PFSK-1 (cell line): ENCODE results near the gene NFIB.

ENCODE experiments used
- SIN3A ChIP-seq: IDR thresholded peaks from 2 replicates; pipeline ENCODE4 v1.6.1; 2012; ENCODE audit warnings: mild to moderate bottlenecking, low read length, moderate library complexity, borderline replicate concordance; ENCODE audit not compliant: insufficient read depth
- TF ChIP-seq, protein P1 (sequence below), 2 experiments: IDR thresholded peaks; 2 replicates each; pipeline versions ENCODE4 v1.6.1 to v1.8.0; 2011 to 2012; ENCODE audit warnings: low read depth in 2 of 2, low read length in 2 of 2, control low read depth in 1 of 2, inconsistent platforms in 1 of 2, mild to moderate bottlenecking in 1 of 2, moderate library complexity in 1 of 2; ENCODE audit not compliant: insufficient read depth in 1 of 2

DNA sequence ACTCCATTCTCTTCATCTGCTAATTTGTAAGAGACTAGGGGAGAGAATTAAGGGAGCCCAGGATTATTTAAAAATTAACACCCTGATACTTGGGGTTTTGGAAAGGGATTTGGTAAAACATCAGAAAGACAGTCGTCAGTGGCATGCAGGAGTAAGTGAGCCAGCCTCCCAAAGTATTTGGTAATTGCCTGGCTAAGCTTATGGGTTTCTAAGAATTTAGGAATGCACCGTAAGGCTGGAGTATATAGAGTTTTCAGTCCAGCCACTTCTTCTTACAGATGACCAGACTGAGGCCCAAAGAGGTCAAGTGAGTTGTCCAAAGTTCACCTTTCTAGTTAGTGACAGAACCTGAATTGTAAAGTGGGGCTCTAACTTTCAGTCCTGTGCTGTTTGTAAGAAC lies 25.8 kb upstream of the NFIB start:
- TF ChIP-seq SIN3A: no peak
- TF ChIP-seq, protein P1, sequence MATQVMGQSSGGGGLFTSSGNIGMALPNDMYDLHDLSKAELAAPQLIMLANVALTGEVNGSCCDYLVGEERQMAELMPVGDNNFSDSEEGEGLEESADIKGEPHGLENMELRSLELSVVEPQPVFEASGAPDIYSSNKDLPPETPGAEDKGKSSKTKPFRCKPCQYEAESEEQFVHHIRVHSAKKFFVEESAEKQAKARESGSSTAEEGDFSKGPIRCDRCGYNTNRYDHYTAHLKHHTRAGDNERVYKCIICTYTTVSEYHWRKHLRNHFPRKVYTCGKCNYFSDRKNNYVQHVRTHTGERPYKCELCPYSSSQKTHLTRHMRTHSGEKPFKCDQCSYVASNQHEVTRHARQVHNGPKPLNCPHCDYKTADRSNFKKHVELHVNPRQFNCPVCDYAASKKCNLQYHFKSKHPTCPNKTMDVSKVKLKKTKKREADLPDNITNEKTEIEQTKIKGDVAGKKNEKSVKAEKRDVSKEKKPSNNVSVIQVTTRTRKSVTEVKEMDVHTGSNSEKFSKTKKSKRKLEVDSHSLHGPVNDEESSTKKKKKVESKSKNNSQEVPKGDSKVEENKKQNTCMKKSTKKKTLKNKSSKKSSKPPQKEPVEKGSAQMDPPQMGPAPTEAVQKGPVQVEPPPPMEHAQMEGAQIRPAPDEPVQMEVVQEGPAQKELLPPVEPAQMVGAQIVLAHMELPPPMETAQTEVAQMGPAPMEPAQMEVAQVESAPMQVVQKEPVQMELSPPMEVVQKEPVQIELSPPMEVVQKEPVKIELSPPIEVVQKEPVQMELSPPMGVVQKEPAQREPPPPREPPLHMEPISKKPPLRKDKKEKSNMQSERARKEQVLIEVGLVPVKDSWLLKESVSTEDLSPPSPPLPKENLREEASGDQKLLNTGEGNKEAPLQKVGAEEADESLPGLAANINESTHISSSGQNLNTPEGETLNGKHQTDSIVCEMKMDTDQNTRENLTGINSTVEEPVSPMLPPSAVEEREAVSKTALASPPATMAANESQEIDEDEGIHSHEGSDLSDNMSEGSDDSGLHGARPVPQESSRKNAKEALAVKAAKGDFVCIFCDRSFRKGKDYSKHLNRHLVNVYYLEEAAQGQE (IDR thresholded peaks at IDR 0.05; ENCODE audit: insufficient read depth in 1 of 2, low read depth in 2 of 2, low read length in 2 of 2): no peak
